Panc1 (cell line): ENCODE results near the gene RSPH6A. TPM values are rescaled to one million over a fixed set of nuclear protein-coding genes. Genes with fewer than 3 reads are reported as not detected.

Experiments
- ATAC-seq: fragments of 200-7000 bp; cut with Tn5 transposase; 2 replicates; pipeline ENCODE4 v1.9.1; 2020; ENCODE audit warnings: mild to moderate bottlenecking, moderate library complexity
- BruUV-seq: library from RNA; stranded (reverse); fragments of 400-500 nt; replicated peaks from 2 replicates; lab custom pipeline; 2021; lab: Mats Ljungman, UMichigan
- CTCF ChIA-PET: fragments of 300-600 bp; sonication (Branson Sonifier 250); formaldehyde crosslinking; loops from one replicate; lab custom pipeline; 2022; ENCODE audit warnings: antibody characterized with exemption; lab: Charles Lee
- POLR2A ChIA-PET: fragments of 300-600 bp; sonication (Branson Sonifier 250); formaldehyde crosslinking; loops from one replicate; lab custom pipeline; 2022; ENCODE audit warnings: antibody characterized with exemption; lab: Charles Lee
- DNase-seq: peaks from one replicate; pipeline ENCODE4 v3.0.0-alpha.2; 2010; ENCODE audit warnings: low read depth, low spot score
- H3K27ac ChIP-seq: 2 replicates; pipeline ENCODE4 v1.5.1; 2011; ENCODE audit warnings: mild to moderate bottlenecking, low read length, inconsistent platforms
- H3K27me3 ChIP-seq: fragments of 200-500 bp; sonication (Bioruptor generic); 2 replicates; pipeline ENCODE4 v1.6.0; 2014; ENCODE audit warnings: low read length, inconsistent platforms; ENCODE audit not compliant: control insufficient read depth, insufficient read depth
- H3K36me3 ChIP-seq: fragments of 200-500 bp; sonication (Bioruptor generic); 2 replicates; pipeline ENCODE4 v1.5.1; 2014; ENCODE audit warnings: inconsistent platforms, mild to moderate bottlenecking, low read length, moderate library complexity; ENCODE audit not compliant: control insufficient read depth, insufficient read depth
- H3K4me1 ChIP-seq: 2 replicates; pipeline ENCODE4 v1.5.1; 2011; ENCODE audit warnings: inconsistent platforms, mild to moderate bottlenecking, low read length, moderate library complexity; ENCODE audit not compliant: control insufficient read depth, insufficient read depth
- H3K4me3 ChIP-seq, 2 experiments: 2 replicates each; pipeline ENCODE4 v1.5.1; 2011 to 2012; ENCODE audit warnings: low read depth in 2 of 2, low read length in 2 of 2, mild to moderate bottlenecking in 2 of 2, inconsistent platforms in 1 of 2, moderate library complexity in 1 of 2
- H3K9me3 ChIP-seq: fragments of 200-500 bp; sonication (Bioruptor generic); 2 replicates; pipeline ENCODE4 v1.5.1; 2014; ENCODE audit warnings: low read depth, mild to moderate bottlenecking, inconsistent platforms, low read length, moderate library complexity; ENCODE audit not compliant: control insufficient read depth, insufficient read depth
- POLR2AphosphoS5 ChIP-seq: IDR thresholded peaks from 2 replicates; pipeline ENCODE4 v1.6.1; 2012; ENCODE audit warnings: mild to moderate bottlenecking, low read depth, low read length, moderate library complexity
- REST ChIP-seq, 2 experiments: IDR thresholded peaks; 2 replicates each; pipeline ENCODE4 v1.6.1; 2011 to 2012; ENCODE audit warnings: low read depth in 2 of 2, control low read depth in 1 of 2, low read length in 1 of 2, mild to moderate bottlenecking in 1 of 2, moderate library complexity in 1 of 2; ENCODE audit not compliant: insufficient read depth in 1 of 2
- SIN3A ChIP-seq: IDR thresholded peaks from 2 replicates; pipeline ENCODE4 v1.6.1; 2012; ENCODE audit warnings: low read depth, mild to moderate bottlenecking, low read length, moderate library complexity, borderline replicate concordance; ENCODE audit not compliant: insufficient read depth
- TCF7L2 ChIP-seq: IDR thresholded peaks from 2 replicates; pipeline ENCODE4 v1.6.1; 2011; ENCODE audit warnings: mild to moderate bottlenecking, low read depth, low read length, inconsistent platforms
- in situ Hi-C: cut with HindIII; loops from 2 replicates; pipeline ENCODE4 v1.10.0; 2016; ENCODE audit warnings: low sequenced_read_pairs, low pct_unique_long_range_greater_than_20kb
- intact Hi-C: fragments of 100-400 bp; cut with micrococcal nuclease; formaldehyde crosslinking; loops from one replicate; pipeline ENCODE4 v1.10.0; 2022; ENCODE audit not compliant: unreplicated experiment
- total RNA-seq: library from RNA; stranded (reverse); gene quantifications from one replicate; pipeline ENCODE4 v1.2.1, GENCODE V29; 2021; ENCODE audit not compliant: unreplicated experiment
- TF ChIP-seq, protein P1 (sequence below): fragments of 450-650 bp; IDR thresholded peaks from 2 replicates; pipeline ENCODE4 v1.5.1; 2017; ENCODE audit warnings: mild to moderate bottlenecking

The RSPH6A gene
- total RNA-seq, 1 experiment from 2014 or later, result not detected

DNA sequence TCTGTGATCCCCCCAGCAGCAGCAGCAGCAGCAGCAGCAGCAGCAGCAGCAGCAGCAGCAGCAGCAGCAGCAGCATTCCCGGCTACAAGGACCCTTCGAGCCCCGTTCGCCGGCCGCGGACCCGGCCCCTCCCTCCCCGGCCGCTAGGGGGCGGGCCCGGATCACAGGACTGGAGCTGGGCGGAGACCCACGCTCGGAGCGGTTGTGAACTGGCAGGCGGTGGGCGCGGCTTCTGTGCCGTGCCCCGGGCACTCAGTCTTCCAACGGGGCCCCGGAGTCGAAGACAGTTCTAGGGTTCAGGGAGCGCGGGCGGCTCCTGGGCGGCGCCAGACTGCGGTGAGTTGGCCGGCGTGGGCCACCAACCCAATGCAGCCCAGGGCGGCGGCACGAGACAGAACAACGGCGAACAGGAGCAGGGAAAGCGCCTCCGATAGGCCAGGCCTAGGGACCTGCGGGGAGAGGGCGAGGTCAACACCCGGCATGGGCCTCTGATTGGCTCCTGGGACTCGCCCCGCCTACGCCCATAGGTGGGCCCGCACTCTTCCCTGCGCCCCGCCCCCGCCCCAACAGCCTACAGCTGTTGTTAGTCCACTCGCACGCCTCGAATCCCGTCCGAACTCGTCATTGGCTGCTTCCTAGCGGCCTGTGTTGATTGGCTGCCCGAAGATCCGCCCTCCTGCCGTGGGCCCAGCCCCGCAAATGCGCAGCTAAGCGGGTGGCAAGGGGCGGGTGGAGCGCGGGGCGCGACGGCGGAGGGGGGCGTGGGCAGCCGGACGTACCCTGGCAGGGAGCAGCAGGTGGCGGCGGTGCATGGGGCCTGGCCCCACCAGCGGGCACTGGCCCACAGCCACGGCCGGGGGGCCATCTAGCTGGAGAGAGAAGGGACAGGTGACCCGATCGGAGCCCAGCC is 44.7 kb downstream of the RSPH6A start:
- Histone ChIP-seq H3K4me3 (peak overlapping the region; percentile 45 to 53), H3K4me1 (peaks cover 30% of the 10 kb centered on the region), H3K27ac (peak overlapping the region; percentile 83; the same call in 1 of the 2 replicates), H3K27me3 (no peaks in the 10 kb centered on the region), H3K36me3 (no peaks in the 10 kb centered on the region; the same call in 1 of the 2 replicates), H3K9me3 (no peaks in the 10 kb centered on the region)
- no TSS peak for BruUV-seq
- CTCF ChIA-PET, result interaction anchor here (0.5 to 2.1 kb wide), 8 partner anchors 29 to 509 kb away, joined by 3 to 13 read pairs (median 3); no protein-coding TSS in a partner anchor
- intact Hi-C loops (no loop called here), in situ Hi-C loops (no loop called here)
- TF ChIP-seq POLR2AphosphoS5, result peak; percentile 75
- 0 out of 2 replicates have a peak, but pooled peaks have one; percentile 38 for TF ChIP-seq SIN3A
- TF ChIP-seq, protein P1, sequence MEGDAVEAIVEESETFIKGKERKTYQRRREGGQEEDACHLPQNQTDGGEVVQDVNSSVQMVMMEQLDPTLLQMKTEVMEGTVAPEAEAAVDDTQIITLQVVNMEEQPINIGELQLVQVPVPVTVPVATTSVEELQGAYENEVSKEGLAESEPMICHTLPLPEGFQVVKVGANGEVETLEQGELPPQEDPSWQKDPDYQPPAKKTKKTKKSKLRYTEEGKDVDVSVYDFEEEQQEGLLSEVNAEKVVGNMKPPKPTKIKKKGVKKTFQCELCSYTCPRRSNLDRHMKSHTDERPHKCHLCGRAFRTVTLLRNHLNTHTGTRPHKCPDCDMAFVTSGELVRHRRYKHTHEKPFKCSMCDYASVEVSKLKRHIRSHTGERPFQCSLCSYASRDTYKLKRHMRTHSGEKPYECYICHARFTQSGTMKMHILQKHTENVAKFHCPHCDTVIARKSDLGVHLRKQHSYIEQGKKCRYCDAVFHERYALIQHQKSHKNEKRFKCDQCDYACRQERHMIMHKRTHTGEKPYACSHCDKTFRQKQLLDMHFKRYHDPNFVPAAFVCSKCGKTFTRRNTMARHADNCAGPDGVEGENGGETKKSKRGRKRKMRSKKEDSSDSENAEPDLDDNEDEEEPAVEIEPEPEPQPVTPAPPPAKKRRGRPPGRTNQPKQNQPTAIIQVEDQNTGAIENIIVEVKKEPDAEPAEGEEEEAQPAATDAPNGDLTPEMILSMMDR, result peak; percentile 78
- TF ChIP-seq REST (IDR thresholded peaks at IDR 0.05; ENCODE audit: insufficient read depth in 1 of 2, low read depth in 2 of 2, low read length in 1 of 2), result no peak
- no peak for TF ChIP-seq TCF7L2
- POLR2A ChIA-PET, result interaction anchor here (0.5 to 1.6 kb wide), 7 partner anchors 12 to 129 kb away, joined by 3 to 8 read pairs (median 5); partner anchors contain the start of gene DMPK
- ATAC-seq (peak; percentile 78), DNase-seq (no peak)

DNA sequence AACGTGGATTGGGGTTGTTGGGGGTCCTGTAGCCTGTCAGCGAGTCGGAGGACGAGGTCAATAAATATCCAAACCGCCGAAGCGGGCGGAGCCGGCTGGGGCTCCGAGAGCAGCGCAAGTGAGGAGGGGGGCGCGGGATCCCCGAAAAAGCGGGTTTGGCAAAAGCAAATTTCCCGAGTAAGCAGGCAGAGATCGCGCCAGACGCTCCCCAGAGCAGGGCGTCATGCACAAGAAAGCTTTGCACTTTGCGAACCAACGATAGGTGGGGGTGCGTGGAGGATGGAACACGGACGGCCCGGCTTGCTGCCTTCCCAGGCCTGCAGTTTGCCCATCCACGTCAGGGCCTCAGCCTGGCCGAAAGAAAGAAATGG is 45.3 kb downstream of the RSPH6A start:
- in situ Hi-C loops, result no loop called here
- CTCF ChIA-PET, result interaction anchor here (0.6 to 2.1 kb wide), 6 partner anchors 13 to 95 kb away, joined by 4 to 13 read pairs (median 6); partner anchors contain the start of genes DMPK, FOXA3 and QPCTL
- BruUV-seq, result TSS peak; percentile 77

More for the DNA sequence above, 45.3 kb downstream of the RSPH6A start:
- Histone ChIP-seq H3K4me1 (peaks cover 36% of the 10 kb centered on the region), H3K36me3 (no peaks in the 10 kb centered on the region; the same call in 1 of the 2 replicates), H3K9me3 (no peaks in the 10 kb centered on the region), H3K4me3 (peak overlapping the region; percentile 45 to 53), H3K27ac (peak overlapping the region; percentile 83), H3K27me3 (no peaks in the 10 kb centered on the region)
- DNase-seq (no peak), ATAC-seq (peak; percentile 5; the same call in 1 of the 2 replicates)
- POLR2A ChIA-PET, result interaction anchor here (1.2 to 1.6 kb wide), 2 partner anchors 53 to 78 kb away, joined by 3 read pairs; partner anchors contain the start of genes QPCTL and SNRPD2
- intact Hi-C loops, result loop anchor here (10.0 kb wide), 1 partner anchor 65 kb away; no protein-coding TSS in a partner anchor
- TF ChIP-seq SIN3A (no peak), POLR2AphosphoS5 (no peak), TCF7L2 (no peak), REST (IDR thresholded peaks at IDR 0.05; ENCODE audit: insufficient read depth in 1 of 2, low read depth in 2 of 2, low read length in 1 of 2) (no peak)
- TF ChIP-seq, protein P1, result no peak
